ENCODE results near the gene LSM14A. TPM values are rescaled to one million over a fixed set of nuclear protein-coding genes. Genes with fewer than 3 reads are reported as not detected.

LSM14A gene
- total RNA-seq, 1 experiment from 2014 or later, result 199 TPM

- Mint-ChIP-seq H3K4me1 (peaks cover 4 to 13% of the 10 kb centered on the region in 2 experiments), H3K27me3 (ENCODE audit: low read depth) (no peaks in the 10 kb centered on the region), H3K27ac (no peak overlapping the region), H3K36me3 (ENCODE audit: insufficient read depth in 1 of 3, low read depth in 3 of 3) (no peaks in the 10 kb centered on the region), H3K4me3 (no peak overlapping the region), H3K9me3 (no peaks in the 10 kb centered on the region)
- H3K4me1 ChIP-seq (ENCODE audit: insufficient read depth, low read length), result no peaks in the 10 kb centered on the region
- H3K27ac ChIP-seq (ENCODE audit: insufficient read length, low read depth, low read length), result no peak overlapping the region
- H2BK15ac ChIP-seq (ENCODE audit: low read depth, low read length), result no peak overlapping the region
- H3T11ph ChIP-seq (ENCODE audit: low read length), result no peak overlapping the region
- no peak overlapping the region for H2BK20ac ChIP-seq (ENCODE audit: low read depth, low read length, poor library complexity, severe bottlenecking)
- no peaks in the 10 kb centered on the region for H3K79me1 ChIP-seq (ENCODE audit: insufficient read depth, low read depth, low read length, poor library complexity, severe bottlenecking)
- no peak for DNase-seq
- H3K4ac ChIP-seq (ENCODE audit: low read depth, low read length), result no peak overlapping the region
- no CpG with 5 or more reads among the region's 4 CpGs for WGBS (ENCODE audit: extremely low coverage, insufficient read length, low lambda C conversion rate)
- no peak overlapping the region for H3K9ac ChIP-seq (ENCODE audit: extremely low read depth, insufficient read length, low read length)
- H3K23me2 ChIP-seq (ENCODE audit: insufficient read length, low read depth, low read length, poor library complexity, severe bottlenecking), result no peaks in the 10 kb centered on the region
- H3K27me3 ChIP-seq (ENCODE audit: insufficient read depth, low read length), result no peaks in the 10 kb centered on the region
- no peak overlapping the region for H3K18ac ChIP-seq (ENCODE audit: insufficient read length, low read depth, low read length)
- H2BK5ac ChIP-seq (ENCODE audit: insufficient read length, low read length), result no peak overlapping the region
- no peak overlapping the region for H2AFZ ChIP-seq (ENCODE audit: low read length)
- H4K5ac ChIP-seq (ENCODE audit: insufficient read length, low read depth, low read length), result no peak overlapping the region
- no peak overlapping the region for H3K14ac ChIP-seq (ENCODE audit: insufficient read depth, low read length)
- no peak overlapping the region for H2BK120ac ChIP-seq (ENCODE audit: low read depth, low read length, poor library complexity, severe bottlenecking)
- H3K9me3 ChIP-seq (ENCODE audit: control insufficient read depth, low read depth, low read length), result no peaks in the 10 kb centered on the region
- no peak overlapping the region for H3K23ac ChIP-seq (ENCODE audit: insufficient read length, low read depth, low read length)
- no peak overlapping the region for H4K8ac ChIP-seq (replicated peaks; ENCODE audit: insufficient read length, low read depth, low read length)
- TF ChIP-seq, protein P1, sequence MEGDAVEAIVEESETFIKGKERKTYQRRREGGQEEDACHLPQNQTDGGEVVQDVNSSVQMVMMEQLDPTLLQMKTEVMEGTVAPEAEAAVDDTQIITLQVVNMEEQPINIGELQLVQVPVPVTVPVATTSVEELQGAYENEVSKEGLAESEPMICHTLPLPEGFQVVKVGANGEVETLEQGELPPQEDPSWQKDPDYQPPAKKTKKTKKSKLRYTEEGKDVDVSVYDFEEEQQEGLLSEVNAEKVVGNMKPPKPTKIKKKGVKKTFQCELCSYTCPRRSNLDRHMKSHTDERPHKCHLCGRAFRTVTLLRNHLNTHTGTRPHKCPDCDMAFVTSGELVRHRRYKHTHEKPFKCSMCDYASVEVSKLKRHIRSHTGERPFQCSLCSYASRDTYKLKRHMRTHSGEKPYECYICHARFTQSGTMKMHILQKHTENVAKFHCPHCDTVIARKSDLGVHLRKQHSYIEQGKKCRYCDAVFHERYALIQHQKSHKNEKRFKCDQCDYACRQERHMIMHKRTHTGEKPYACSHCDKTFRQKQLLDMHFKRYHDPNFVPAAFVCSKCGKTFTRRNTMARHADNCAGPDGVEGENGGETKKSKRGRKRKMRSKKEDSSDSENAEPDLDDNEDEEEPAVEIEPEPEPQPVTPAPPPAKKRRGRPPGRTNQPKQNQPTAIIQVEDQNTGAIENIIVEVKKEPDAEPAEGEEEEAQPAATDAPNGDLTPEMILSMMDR (conservative IDR thresholded peaks at IDR 0.05), result no peak
- H4K20me1 ChIP-seq (ENCODE audit: control insufficient read depth, insufficient read depth, insufficient read length), result no peaks in the 10 kb centered on the region
- no peak overlapping the region for H2AK5ac ChIP-seq (ENCODE audit: insufficient read length, low read length)
- no peak overlapping the region for H3K56ac ChIP-seq (ENCODE audit: insufficient read length, low read depth, low read length)
- H2BK12ac ChIP-seq (ENCODE audit: insufficient read length, low read depth, low read length), result no peak overlapping the region
- no peak overlapping the region for H4K91ac ChIP-seq (ENCODE audit: insufficient read length, low read depth, low read length)
- H3K4me2 ChIP-seq (ENCODE audit: insufficient read depth, insufficient read length, low read length), result no peak overlapping the region
- no peaks in the 10 kb centered on the region for H3K79me2 ChIP-seq (ENCODE audit: insufficient read depth, low read length)
Measured at GRCh38 chr19:34246340-34246739, 74.0 kb downstream of the LSM14A start.

Data from H9 (cell line).